ENCODE results near the gene SRP68.

GRCh38 chr17:76086384-76086783 lies 14.1 kb upstream of the SRP68 start:
- no peak for TF ChIP-seq CTCF (IDR thresholded peaks at IDR 0.05; ENCODE audit: low read length)
- no peak for TF ChIP-seq EZH2 (optimal IDR thresholded peaks at IDR 0.05; ENCODE audit: low read depth, low read length)
- TF ChIP-seq EZH2phosphoT487 (IDR thresholded peaks at IDR 0.05; ENCODE audit: low read length), result no peak

Measured in MM.1S (cell line).